K562 (cell line): ENCODE data around the gene DEFB124.

Source experiments
- PHF20 ChIP-seq: fragments of 450-650 bp; IDR thresholded peaks from 2 replicates; pipeline ENCODE4 v1.6.1; 2018; ENCODE audit not compliant: partially characterized antibody
- TF ChIP-seq, protein P1 (sequence below): fragments of 250-450 bp; sonication (Bioruptor Pico); IDR thresholded peaks from 2 replicates; pipeline ENCODE4 v1.8.0; 2021; ENCODE audit warnings: moderate library complexity, mild to moderate bottlenecking, inconsistent platforms
- TF ChIP-seq, protein P2 (sequence below), 3 experiments: IDR thresholded peaks in 2 of 3; conservative IDR thresholded peaks in 1 of 3; 2 replicates each; pipeline ENCODE4 v1.5.1; 2011 to 2012; ENCODE audit warnings: low read length in 3 of 3, mild to moderate bottlenecking in 3 of 3, control low read depth in 2 of 3, improper control_type of control experiment in 1 of 3, inconsistent platforms in 1 of 3, low read depth in 1 of 3, mixed read lengths in 1 of 3, moderate library complexity in 1 of 3; ENCODE audit not compliant: insufficient read depth in 2 of 3

DNA sequence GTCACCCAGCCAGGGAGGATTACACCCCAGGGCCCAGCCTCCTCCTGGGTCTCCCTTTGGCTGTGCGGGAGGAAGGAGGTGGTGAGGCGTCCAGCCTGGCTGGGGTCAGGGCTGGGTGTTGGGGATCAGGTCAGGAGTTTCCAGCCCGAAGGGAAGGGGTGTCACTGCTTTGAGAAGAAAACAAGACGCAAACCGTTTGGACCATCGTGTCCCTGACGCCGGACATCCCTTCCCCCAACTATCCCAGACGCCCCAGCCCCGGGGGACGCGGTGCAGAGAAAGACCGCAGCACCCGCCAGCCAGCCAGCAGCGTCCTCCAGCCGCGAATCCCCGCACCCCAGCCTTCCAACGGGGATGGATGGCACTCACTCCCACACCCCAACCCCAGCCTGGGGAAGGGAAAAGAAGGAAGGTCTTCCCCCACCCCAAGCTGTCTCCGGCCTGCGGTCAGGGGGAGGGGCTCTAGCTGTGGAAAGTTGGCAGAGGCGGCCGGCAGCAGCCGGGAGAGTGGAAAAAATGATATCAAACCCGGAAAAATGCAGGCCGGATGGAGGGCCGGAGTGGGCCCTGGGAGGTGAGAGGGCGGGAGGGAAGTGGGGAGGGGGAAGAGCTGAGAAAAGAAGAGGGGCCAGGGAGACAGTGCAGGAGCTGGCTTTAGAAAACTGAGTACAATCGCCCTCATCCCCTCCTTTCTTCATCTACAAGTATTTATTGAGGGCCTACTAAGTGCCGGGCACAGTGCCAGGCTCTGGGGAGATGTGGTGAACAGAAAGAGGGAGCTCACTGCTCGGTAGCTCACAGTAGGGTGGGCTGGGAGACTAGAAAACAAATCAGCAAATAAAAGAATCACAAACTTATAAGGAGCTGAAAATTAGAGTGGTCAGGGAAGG, 10.8 kb upstream of the DEFB124 start:
- TF ChIP-seq, protein P1, sequence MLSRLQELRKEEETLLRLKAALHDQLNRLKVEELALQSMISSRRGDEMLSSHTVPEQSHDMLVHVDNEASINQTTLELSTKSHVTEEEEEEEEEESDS (CRISPR knock-in tag): no peak
- TF ChIP-seq, protein P2, sequence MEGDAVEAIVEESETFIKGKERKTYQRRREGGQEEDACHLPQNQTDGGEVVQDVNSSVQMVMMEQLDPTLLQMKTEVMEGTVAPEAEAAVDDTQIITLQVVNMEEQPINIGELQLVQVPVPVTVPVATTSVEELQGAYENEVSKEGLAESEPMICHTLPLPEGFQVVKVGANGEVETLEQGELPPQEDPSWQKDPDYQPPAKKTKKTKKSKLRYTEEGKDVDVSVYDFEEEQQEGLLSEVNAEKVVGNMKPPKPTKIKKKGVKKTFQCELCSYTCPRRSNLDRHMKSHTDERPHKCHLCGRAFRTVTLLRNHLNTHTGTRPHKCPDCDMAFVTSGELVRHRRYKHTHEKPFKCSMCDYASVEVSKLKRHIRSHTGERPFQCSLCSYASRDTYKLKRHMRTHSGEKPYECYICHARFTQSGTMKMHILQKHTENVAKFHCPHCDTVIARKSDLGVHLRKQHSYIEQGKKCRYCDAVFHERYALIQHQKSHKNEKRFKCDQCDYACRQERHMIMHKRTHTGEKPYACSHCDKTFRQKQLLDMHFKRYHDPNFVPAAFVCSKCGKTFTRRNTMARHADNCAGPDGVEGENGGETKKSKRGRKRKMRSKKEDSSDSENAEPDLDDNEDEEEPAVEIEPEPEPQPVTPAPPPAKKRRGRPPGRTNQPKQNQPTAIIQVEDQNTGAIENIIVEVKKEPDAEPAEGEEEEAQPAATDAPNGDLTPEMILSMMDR (IDR thresholded peaks at IDR 0.05 in 2 of 3, conservative IDR thresholded peaks at IDR 0.05 in 1 of 3; ENCODE audit: insufficient read depth in 2 of 3, low read depth in 1 of 3, low read length in 3 of 3): no peak
- TF ChIP-seq PHF20: no peak
